GM19043 (cell line): Measurements from ENCODE around the gene CST4.
"Not testable (repeated sequence)": the region's sequence is repeated elsewhere in the genome, so short reads cannot be mapped to it uniquely, and the experiment has no call there.

ENCODE experiments used
- ATAC-seq: cut with Tn5 transposase; IDR thresholded peaks from one replicate; pipeline ENCODE4 v1.9.1; 2021; ENCODE audit warnings: low read depth; ENCODE audit not compliant: unreplicated experiment

CST4 gene

GRCh38 chr20:23690581-23690980, 1.7 kb upstream of the CST4 start:
- ATAC-seq = no peak

DNA sequence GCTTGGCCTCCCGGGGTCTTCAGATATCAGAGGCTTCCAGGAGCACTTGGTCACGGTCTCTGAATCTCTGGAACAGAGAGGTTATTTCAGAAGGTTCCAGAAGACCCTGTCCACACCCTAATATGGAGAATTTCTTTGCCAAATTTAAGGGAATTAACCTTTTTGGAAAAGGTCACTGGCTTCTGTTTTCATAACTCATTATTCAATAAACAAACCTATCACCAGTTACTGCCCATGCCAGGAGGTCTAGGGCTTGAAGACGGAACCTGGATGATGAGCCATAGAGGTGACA, 507 bp upstream of the CST4 start:
- no peak for ATAC-seq

GRCh38 chr20:23687986-23688385, 852 bp downstream of the CST4 start:
- no peak for ATAC-seq

- no peak for ATAC-seq
These were observed 2.6 kb downstream of the CST4 start for GRCh38 chr20:23686046-23686750.

GRCh38 chr20:23685529-23685896, 3.3 kb downstream of the CST4 start:
- ATAC-seq = not testable (repeated sequence)

- no peak for ATAC-seq
These were observed 4.6 kb downstream of the CST4 start for GRCh38 chr20:23684261-23684660.

- no peak for ATAC-seq
These were observed 5.0 kb downstream of the CST4 start for GRCh38 chr20:23683807-23684206.

- no peak for ATAC-seq
These were observed 5.6 kb downstream of the CST4 start for GRCh38 chr20:23683281-23683680.

DNA sequence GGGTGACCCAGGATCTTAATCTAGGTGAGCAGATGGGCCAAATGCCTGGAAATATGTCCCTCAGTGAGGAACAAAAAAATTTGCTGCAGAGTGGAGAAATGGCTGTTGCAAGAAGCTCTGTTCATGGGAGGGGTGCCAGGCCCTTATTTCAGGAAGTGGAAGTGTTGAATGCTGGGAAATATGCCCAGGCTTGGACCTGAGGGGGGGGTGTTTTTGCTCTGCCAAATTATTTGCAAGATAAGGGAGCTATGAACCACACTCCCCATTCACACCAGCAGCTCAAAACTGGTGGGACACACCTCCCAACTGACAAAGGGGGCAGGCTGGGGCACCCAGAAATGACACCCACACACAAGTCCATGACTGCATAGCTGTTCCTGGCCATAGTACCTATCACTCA, 8.7 kb downstream of the CST4 start:
- ATAC-seq = no peak

GRCh38 chr20:23679133-23680092, 9.4 kb downstream of the CST4 start:
- ATAC-seq = no peak

DNA sequence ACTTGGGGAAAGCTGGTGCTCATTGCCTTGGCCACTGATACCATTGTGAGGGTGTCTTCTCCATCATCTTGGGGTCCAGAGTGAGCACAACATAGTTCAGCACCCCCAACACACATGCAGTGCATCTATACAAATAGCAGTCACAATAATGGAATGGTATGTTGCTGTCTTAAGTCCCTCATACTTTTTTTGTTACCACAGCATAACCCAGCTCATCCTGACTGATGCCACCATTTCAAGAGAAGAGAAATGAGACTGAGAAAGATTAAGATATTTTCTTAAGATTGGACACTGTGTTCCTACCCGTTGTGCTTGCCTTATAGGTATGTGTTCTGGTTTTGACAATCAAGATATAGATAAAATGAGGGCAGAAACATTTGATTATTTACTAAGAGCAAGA, 15.6 kb downstream of the CST4 start:
- no peak for ATAC-seq

- no peak for ATAC-seq
These were observed 16.7 kb downstream of the CST4 start for GRCh38 chr20:23672158-23672557.

GRCh38 chr20:23671479-23671878, 17.4 kb downstream of the CST4 start:
- no peak for ATAC-seq

GRCh38 chr20:23670361-23670760, 18.5 kb downstream of the CST4 start:
- ATAC-seq = no peak

DNA sequence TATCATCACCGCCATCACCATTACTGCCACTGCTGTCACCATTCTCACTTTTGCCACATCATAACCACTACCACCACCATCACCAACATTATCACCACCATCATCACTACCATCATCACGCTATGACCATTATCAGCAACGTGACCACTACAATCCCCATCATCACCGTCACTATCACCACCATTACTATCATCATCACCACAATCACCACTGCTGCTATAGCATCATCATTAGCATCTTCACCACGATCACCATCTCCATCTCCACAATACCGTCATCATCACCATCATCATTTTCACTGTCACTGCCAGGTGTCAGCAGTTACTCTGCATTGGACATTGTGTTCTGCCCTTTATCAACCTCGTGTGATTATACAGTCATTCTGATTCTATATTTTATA, 19.0 kb downstream of the CST4 start:
- no peak for ATAC-seq

- ATAC-seq = no peak
These were observed 19.5 kb downstream of the CST4 start for GRCh38 chr20:23669327-23669726.

DNA sequence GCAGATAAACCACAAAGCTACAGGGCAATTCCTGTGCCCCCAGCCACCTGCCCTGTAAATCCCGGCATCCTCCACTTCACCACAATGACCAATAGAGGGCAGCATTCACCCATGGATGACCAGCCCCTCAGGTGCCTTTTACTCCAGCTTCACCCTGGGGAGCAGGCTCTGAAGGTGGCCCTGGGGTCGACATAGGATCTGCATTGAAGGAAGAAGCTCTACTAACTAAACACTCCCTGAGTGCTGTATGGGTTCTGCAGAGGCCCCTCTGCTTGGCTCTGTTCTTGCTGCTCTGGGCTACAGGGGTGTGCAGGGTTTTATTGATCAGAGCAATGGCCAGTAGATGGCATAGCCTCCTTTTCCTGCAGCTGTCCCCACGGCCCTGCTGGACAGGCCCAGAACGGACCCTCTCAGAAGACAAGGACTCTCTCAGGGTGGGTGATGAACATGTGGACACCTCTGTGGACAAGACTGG, 20.3 kb downstream of the CST4 start:
- ATAC-seq = no peak

DNA sequence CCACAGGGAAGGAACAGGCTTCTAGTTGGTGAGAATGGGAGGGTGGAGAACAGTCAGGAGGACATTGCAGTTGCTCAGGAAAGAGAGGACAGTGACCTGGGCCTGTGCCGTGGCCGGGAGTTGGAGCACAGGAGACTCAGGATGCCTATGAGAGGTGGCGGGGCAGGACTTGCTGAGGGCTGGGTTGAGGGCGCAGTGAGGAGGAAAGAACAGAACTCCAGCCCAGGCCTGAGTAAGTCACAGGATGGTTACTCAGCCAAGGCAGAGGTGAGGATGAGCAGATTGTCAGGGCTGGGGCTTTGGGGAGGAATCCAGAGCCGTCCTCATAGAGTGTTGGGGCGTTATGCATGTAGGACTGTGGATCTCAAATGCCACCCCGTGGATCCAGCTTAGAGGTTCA, 21.2 kb downstream of the CST4 start:
- no peak for ATAC-seq

DNA sequence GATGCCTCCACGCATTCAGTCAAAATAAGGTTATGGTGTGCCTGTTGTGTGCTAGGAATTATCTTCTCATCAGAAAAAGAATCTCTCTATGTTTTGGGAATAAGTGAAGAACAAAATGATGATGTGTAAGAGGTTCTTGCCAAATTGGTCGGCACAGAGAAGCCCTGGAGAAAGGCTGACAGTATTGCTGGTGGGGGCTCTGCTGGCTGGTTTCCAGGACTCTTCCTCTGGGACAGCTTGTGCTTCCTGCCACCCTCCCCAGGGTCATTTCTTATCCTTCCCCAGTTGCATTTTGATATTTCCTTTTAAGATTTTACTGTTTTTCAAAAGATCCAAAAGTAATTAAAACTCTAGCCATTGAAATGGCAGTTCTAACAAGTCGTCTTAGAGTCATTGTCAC, 22.1 kb downstream of the CST4 start:
- ATAC-seq = no peak

- no peak for ATAC-seq
These were observed 22.6 kb downstream of the CST4 start for GRCh38 chr20:23666189-23666588.

- no peak for ATAC-seq
These were observed 23.9 kb downstream of the CST4 start for GRCh38 chr20:23664954-23665353.

GRCh38 chr20:23664046-23664445, 24.8 kb downstream of the CST4 start:
- not testable (repeated sequence) for ATAC-seq
